Measurements from ENCODE around the gene GPR135. TPM values are rescaled to one million over a fixed set of nuclear protein-coding genes. Genes with fewer than 3 reads are reported as not detected.
A peak's percentile ranks its signal among the peaks of the same experiment; 100 is the strongest.

GPR135 gene
- total RNA-seq, 1 experiment from 2014 or later, result 6.7 TPM

GRCh38 chr14:59455411-59455810 lies 9.8 kb downstream of the GPR135 start:
- intact Hi-C loops (cut with micrococcal nuclease), result no loop called here
- no peak for DNase-seq
- no peak overlapping the region for H2AFZ ChIP-seq (ENCODE audit: low read length)
- H3K9ac ChIP-seq (ENCODE audit: low read length), result no peak overlapping the region
- no peaks in the 10 kb centered on the region for H3K27me3 ChIP-seq (ENCODE audit: low read length)
- H3K9me2 ChIP-seq (replicated peaks; ENCODE audit: low read length), result no peaks in the 10 kb centered on the region
- H3K9me3 ChIP-seq (ENCODE audit: low read length), result no peaks in the 10 kb centered on the region
- no peak for ATAC-seq
- CTCF ChIA-PET, result no interaction called here
- no peaks in the 10 kb centered on the region for H3K79me2 ChIP-seq (ENCODE audit: low read length)
- H3K4me2 ChIP-seq (ENCODE audit: low read length), result no peak overlapping the region
- H3F3A ChIP-seq (ENCODE audit: low read length, unreplicated experiment), result no peaks in the 10 kb centered on the region
- POLR2A ChIA-PET (ENCODE audit: unreplicated experiment), result no interaction called here
- H4K20me1 ChIP-seq (ENCODE audit: low read length), result no peaks in the 10 kb centered on the region
- no peak overlapping the region for H3K27ac ChIP-seq (ENCODE audit: low read length)
- no peak overlapping the region for H3K4me3 ChIP-seq (ENCODE audit: low read length)
- TF ChIP-seq EZH2phosphoT487 (IDR thresholded peaks at IDR 0.05; ENCODE audit: borderline replicate concordance, low read length), result no peak
- TF ChIP-seq CTCF (conservative IDR thresholded peaks at IDR 0.05; ENCODE audit: low read depth, low read length), result no peak
- no peak for TF ChIP-seq EZH2 (IDR thresholded peaks at IDR 0.05; ENCODE audit: low read length, unreplicated experiment)
- peaks cover 10% of the 10 kb centered on the region for H3K4me1 ChIP-seq (ENCODE audit: insufficient read depth, low read length)
- 0 out of 2 replicates have a peak, but pooled peaks cover 15% of the 10 kb centered on the region for H3K36me3 ChIP-seq (ENCODE audit: low read depth, low read length)
- BruUV-seq (replicated peaks), result no TSS peak

- POLR2A ChIA-PET (ENCODE audit: unreplicated experiment), result no interaction called here
- Histone ChIP-seq H3F3A (ENCODE audit: low read length, unreplicated experiment) (no peaks in the 10 kb centered on the region), H3K9me2 (replicated peaks; ENCODE audit: low read length) (no peaks in the 10 kb centered on the region), H3K9ac (ENCODE audit: low read length) (no peak overlapping the region), H4K20me1 (ENCODE audit: low read length) (no peaks in the 10 kb centered on the region), H2AFZ (ENCODE audit: low read length) (no peak overlapping the region), H3K27me3 (ENCODE audit: low read length) (no peaks in the 10 kb centered on the region), H3K4me2 (ENCODE audit: low read length) (no peak overlapping the region), H3K4me1 (ENCODE audit: insufficient read depth, low read length) (peaks cover 10% of the 10 kb centered on the region), H3K27ac (ENCODE audit: low read length) (peak overlapping the region; percentile 44), H3K36me3 (ENCODE audit: low read depth, low read length) (0 out of 2 replicates have a peak, but pooled peaks cover 13% of the 10 kb centered on the region), H3K4me3 (ENCODE audit: low read length) (no peak overlapping the region), H3K9me3 (ENCODE audit: low read length) (no peaks in the 10 kb centered on the region), H3K79me2 (ENCODE audit: low read length) (no peaks in the 10 kb centered on the region)
- DNase-seq (peak; percentile 94), ATAC-seq (peak; percentile 86)
- no TSS peak for BruUV-seq (replicated peaks)
- TF ChIP-seq EZH2phosphoT487 (IDR thresholded peaks at IDR 0.05; ENCODE audit: borderline replicate concordance, low read length) (no peak), EZH2 (IDR thresholded peaks at IDR 0.05; ENCODE audit: low read length, unreplicated experiment) (no peak), CTCF (conservative IDR thresholded peaks at IDR 0.05; ENCODE audit: low read depth, low read length) (no peak)
- intact Hi-C loops (cut with micrococcal nuclease), result no loop called here
- CTCF ChIA-PET, result interaction anchor here (0.7 kb wide), 1 partner anchor 733 kb away, joined by 4 read pairs; no protein-coding TSS in a partner anchor
Measured at GRCh38 chr14:59454139-59454538, 11.0 kb downstream of the GPR135 start.

- intact Hi-C loops (cut with micrococcal nuclease), result no loop called here
- POLR2A ChIA-PET (ENCODE audit: unreplicated experiment), result no interaction called here
Measured at GRCh38 chr14:59451849-59452248, 13.3 kb downstream of the GPR135 start.

More at GRCh38 chr14:59451849-59452248, 13.3 kb downstream of the GPR135 start:
- Histone ChIP-seq H3K9me3 (ENCODE audit: low read length) (no peaks in the 10 kb centered on the region), H3K27me3 (ENCODE audit: low read length) (no peaks in the 10 kb centered on the region), H3K9me2 (replicated peaks; ENCODE audit: low read length) (no peaks in the 10 kb centered on the region), H3K4me3 (ENCODE audit: low read length) (no peak overlapping the region), H3K9ac (ENCODE audit: low read length) (no peak overlapping the region), H3K36me3 (ENCODE audit: low read depth, low read length) (0 out of 2 replicates have a peak, but pooled peaks cover 13% of the 10 kb centered on the region), H3K79me2 (ENCODE audit: low read length) (no peaks in the 10 kb centered on the region), H3F3A (ENCODE audit: low read length, unreplicated experiment) (no peaks in the 10 kb centered on the region), H4K20me1 (ENCODE audit: low read length) (no peaks in the 10 kb centered on the region), H2AFZ (ENCODE audit: low read length) (no peak overlapping the region), H3K27ac (ENCODE audit: low read length) (no peak overlapping the region), H3K4me2 (ENCODE audit: low read length) (no peak overlapping the region), H3K4me1 (ENCODE audit: insufficient read depth, low read length) (peaks cover 10% of the 10 kb centered on the region)
- peak; percentile 29 for ATAC-seq
- CTCF ChIA-PET, result interaction anchor here (0.7 kb wide), 1 partner anchor 32 kb away, joined by 6 read pairs; the partner anchor contains the start of genes JKAMP and L3HYPDH
- DNase-seq, result no peak
- no TSS peak for BruUV-seq (replicated peaks)
- TF ChIP-seq EZH2phosphoT487 (IDR thresholded peaks at IDR 0.05; ENCODE audit: borderline replicate concordance, low read length) (no peak), CTCF (conservative IDR thresholded peaks at IDR 0.05; ENCODE audit: low read depth, low read length) (no peak), EZH2 (IDR thresholded peaks at IDR 0.05; ENCODE audit: low read length, unreplicated experiment) (no peak)
